HG03378 (cell line): ENCODE results near the gene PRELID3B.
"Not testable (repeated sequence)": the region's sequence is repeated elsewhere in the genome, so short reads cannot be mapped to it uniquely, and the experiment has no call there.

Source experiments
- ATAC-seq: cut with Tn5 transposase; IDR thresholded peaks from one replicate; pipeline ENCODE4 v1.9.1; 2021; ENCODE audit warnings: mild to moderate bottlenecking, moderate library complexity; ENCODE audit not compliant: unreplicated experiment

The PRELID3B gene

GRCh38 chr20:59050437-59050836 is 7.9 kb upstream of the PRELID3B start:
- ATAC-seq, result no peak

GRCh38 chr20:59048681-59049030 is 6.1 kb upstream of the PRELID3B start:
- ATAC-seq, result no peak

- ATAC-seq, result no peak
These were observed 5.5 kb upstream of the PRELID3B start for GRCh38 chr20:59047938-59048680.

DNA sequence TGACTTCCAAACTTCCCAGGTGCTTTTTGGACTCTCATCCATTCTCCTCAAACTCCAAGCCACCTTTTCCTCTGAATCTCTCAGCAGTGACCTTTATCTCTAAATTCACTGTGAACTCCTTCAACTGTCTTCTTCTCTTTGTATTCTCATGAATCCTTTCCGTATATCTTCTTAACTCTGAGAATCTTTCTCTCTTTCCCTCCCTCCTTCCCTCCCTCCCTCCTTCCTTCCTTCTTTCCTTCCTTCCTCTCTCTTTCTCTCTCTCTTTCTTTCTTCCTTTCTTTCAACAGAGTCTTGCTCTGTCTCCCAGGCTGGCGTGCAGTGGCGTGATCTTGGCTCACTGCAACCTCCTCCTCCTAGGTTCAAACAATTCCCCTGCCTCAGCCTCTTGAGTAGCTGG is 4.3 kb upstream of the PRELID3B start:
- ATAC-seq, result no peak

- ATAC-seq, result no peak
These were observed 2.2 kb upstream of the PRELID3B start for GRCh38 chr20:59044796-59045195.

- no peak for ATAC-seq
These were observed 1.7 kb upstream of the PRELID3B start for GRCh38 chr20:59044295-59044694.

DNA sequence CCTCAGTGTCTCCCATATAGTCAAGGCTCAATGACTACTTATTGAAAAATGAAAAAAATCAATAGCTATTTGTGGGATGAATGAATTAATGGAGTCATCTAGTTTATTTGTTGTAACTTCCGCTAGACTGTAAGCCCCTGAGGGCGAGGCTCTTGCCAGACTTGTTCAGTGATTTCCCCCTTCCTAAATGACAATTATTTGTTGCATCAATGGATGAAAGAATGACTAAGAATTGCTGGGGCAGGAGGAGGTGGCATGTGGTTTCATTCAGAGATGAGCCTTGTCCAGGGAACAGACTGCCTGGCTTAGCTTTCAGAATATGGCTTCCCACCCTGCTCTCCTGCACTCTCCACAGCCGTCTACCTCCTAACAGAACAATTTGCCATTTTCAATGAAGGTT is 1.1 kb upstream of the PRELID3B start:
- no peak for ATAC-seq

DNA sequence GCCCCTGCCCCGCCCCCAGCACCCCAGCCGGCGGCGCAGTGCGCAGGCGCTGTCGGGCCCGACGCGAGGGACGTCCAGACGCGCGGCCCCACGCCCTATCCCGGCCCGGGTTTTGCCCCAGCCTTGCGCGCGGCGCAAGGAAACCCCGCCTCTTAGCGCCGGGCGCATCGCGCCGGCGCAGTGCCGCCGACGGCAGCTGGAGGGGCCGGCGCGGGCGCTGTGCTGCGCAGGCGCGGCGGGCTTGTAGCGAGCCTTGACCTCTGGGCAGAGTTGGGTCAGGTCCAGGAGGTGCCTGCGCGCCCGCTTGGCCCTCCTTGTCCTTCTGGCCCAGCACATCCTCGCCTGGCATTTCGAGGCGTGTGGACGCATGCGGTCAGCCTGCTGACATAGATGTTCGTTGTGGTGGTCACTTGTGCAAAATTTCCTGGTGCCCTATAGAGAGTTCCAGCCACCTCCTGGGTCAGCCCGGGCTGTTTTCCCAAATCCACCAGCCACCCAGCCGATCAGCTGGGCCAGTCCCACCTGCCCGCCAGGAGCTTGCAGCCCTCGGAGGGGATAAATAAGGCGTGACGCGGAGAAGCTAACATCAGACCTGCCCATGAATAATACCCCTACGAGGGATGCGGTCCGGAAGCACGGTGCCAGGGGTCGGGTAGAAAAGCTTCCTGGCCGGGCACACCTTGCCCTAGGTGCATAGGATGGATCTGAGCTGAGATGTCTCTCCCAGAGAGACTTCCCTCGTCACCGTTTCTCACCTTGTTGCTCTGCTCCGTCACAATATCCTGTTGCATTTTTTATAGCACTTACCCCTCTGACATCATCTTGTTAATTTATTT is 428 bp upstream of the PRELID3B start:
- peak; percentile 79 for ATAC-seq

GRCh38 chr20:59041487-59041886 is 1.1 kb downstream of the PRELID3B start:
- ATAC-seq, result not testable (repeated sequence)

DNA sequence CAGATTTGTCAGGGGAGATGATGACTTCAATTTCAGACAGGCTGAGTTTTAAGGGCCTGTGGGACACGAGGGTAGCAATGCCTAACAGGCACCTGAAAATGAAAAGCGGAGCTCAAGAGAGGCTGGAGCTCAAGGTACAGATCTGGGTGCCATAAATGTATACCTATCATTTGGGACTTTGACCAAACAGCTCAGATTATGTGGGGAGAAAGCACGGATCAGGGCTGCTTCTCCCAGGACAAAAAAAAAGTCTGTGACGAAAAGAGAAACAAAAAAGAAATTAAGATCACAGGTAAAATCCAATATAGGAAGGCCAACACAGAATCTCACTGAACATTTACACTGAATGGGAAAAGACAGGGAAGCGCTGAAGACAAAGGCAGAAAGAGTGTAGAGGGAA is 1.9 kb downstream of the PRELID3B start:
- ATAC-seq, result no peak

DNA sequence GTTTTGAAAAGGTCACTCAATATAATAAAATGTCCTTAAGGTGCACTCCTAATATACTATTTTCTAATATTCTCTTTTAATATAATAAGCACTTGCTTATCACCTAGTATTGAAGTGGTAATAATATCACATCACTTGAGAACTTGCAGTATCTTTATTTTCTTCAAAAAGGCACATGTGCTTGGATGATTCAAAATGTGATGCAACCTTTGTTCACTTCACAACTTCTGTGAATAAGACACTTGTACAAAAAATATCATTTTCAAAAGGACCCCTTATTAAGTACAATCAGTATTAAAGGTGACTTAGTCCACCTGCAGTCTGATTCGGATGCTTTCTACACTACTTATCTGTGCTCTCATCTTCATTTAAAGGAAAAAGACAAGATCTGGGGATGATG is 3.4 kb downstream of the PRELID3B start:
- no peak for ATAC-seq

GRCh38 chr20:59037386-59037785 is 5.2 kb downstream of the PRELID3B start:
- ATAC-seq, result no peak

DNA sequence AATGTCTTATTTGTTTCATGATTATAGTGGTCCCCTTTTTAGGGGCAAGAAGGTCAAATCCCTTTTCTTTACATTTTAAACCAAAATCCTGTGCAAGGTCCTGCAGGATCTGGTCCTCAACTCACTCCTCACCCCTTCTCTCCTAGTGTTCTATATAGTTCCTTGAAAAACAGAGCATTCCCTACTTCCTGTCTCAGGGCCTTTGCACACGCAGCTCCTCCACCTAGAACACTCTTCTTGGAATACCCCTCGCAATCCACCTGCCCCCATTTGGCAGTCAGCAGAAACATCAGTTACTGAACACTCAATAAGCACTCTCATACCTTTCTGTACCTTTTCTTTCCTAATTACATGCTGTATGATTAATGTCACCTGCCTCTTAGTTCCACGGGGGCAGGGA is 7.2 kb downstream of the PRELID3B start:
- ATAC-seq, result no peak

- no peak for ATAC-seq
These were observed 8.9 kb downstream of the PRELID3B start for GRCh38 chr20:59033616-59034165.

- no peak for ATAC-seq
These were observed 9.5 kb downstream of the PRELID3B start for GRCh38 chr20:59033093-59033492.

GRCh38 chr20:59032713-59033059 is 9.9 kb downstream of the PRELID3B start:
- ATAC-seq, result no peak

- peak; percentile 79 for ATAC-seq
These were observed 10.4 kb downstream of the PRELID3B start, which contains the start of gene ATP5F1E for GRCh38 chr20:59032023-59032712. Gene ATP5F1E (minus strand): TSS chr20:59032335. CDS start chr20:59032251, 84 bp downstream.

GRCh38 chr20:59031564-59032022 is 11.0 kb downstream of the PRELID3B start:
- ATAC-seq, result no peak

DNA sequence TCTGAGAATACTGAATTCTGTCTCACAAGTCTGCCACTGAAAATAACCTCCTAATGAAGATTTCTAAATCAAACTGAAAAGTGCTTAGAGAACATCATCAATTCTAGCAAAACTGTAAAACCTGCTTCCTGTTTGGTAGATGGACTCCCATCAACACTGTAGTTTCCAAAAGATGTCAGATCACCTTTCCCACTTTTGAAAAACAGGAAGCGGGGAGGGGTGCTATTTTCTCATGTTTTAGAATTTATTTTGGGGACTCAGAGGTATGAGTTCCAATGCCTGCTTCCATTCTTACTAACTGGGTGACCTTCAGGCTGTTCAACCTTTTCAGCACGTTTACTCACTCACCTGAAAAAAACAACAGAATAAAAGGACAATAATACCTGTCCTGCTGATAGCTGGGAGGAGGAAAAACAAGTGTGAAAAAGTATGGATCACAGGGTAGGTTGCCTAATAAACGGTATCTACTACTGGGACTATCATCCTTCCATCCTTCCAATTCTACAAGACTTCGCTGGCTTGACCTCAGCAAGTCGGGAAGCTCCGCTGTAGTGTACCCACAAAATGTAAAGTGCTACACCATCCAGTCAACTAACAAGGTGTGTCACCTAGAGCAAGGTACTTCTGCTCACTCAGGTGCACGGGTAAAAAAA is 11.5 kb downstream of the PRELID3B start:
- ATAC-seq, result no peak

DNA sequence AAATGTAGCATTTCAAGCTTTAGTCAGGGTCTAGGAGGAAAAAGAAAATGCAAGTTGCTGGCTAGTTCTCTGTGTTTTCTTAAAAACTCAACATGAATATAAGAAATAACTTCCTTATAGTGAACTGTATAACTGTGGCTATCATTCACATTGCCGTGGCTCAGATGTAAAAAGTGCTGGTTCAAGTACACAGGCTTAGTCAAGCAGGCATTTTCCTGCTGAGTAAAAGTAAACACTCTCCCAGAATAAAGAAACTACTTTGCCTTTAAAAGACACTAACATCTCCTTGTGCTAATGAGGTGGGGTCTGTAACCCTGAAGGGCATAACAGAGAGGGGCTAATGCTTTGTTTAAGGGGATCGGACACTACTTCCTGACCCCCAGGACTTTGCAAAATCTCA is 13.8 kb downstream of the PRELID3B start:
- no peak for ATAC-seq
